Right lobe of liver (tissue), 6 donors: ENCODE results near the gene KCNN2. TPM values are rescaled to one million over a fixed set of nuclear protein-coding genes. Genes with fewer than 3 reads are reported as not detected.

Experiments used
- ATAC-seq, 4 donors: fragments of 200-7000 bp; cut with Tn5 transposase; one replicate each; pipeline ENCODE4 v1.9.1; 2020; ENCODE audit warnings: mild to moderate bottlenecking in 4 of 4, moderate library complexity in 4 of 4
- DNase-seq, 3 donors: peaks; one replicate each; pipeline ENCODE4 v3.0.0-alpha.2; 2020
- H3K27ac ChIP-seq, 3 donors: fragments of 200-600 bp; one replicate each; pipeline ENCODE4 v1.8.0; 2022
- H3K27me3 ChIP-seq, 2 donors: fragments of 200-600 bp; one replicate each; pipeline ENCODE4 v1.8.0; 2022
- H3K36me3 ChIP-seq, 4 donors: fragments of 200-600 bp; sonication (generic) in 1 of 4; one replicate each; pipeline versions ENCODE4 v1.5.1 to v1.8.0; 2017 to 2022; ENCODE audit warnings: control low read depth in 1 of 4
- H3K4me1 ChIP-seq, 4 donors: fragments of 200-600 bp; sonication (generic) in 1 of 4; one replicate each; pipeline versions ENCODE4 v1.5.1 to v1.8.0; 2017 to 2022; ENCODE audit warnings: control low read depth in 1 of 4
- H3K4me3 ChIP-seq, 3 donors: fragments of 200-600 bp; one replicate each; pipeline ENCODE4 v1.8.0; 2022
- H3K9me3 ChIP-seq, 4 donors: fragments of 200-600 bp; sonication (generic) in 1 of 4; one replicate each; pipeline versions ENCODE4 v1.5.1 to v1.8.0; 2017 to 2022; ENCODE audit warnings: control low read depth in 1 of 4
- POLR2A ChIP-seq: fragments of 450-650 bp; IDR thresholded peaks from one replicate; pipeline ENCODE4 v1.6.1; 2017; ENCODE audit warnings: antibody characterized with exemption, mild to moderate bottlenecking
- WGBS: methylation state at CpG from one replicate; pipeline ENCODE4 v1.1.6; 2018; ENCODE audit warnings: low coverage, low lambda C conversion rate; ENCODE audit not compliant: insufficient coverage; ENCODE audit errors: missing lambda C conversion rate; 5-methylcytosine and 5-hydroxymethylcytosine counted together
- intact Hi-C, 2 donors: fragments of 100-400 bp; cut with DNase I; formaldehyde crosslinking; loops; one replicate each; pipeline versions ENCODE4 v1.11.2 to v1.14.1; 2022
- total RNA-seq, 6 experiments: library from RNA; depleted of rRNA in 2 of 6; stranded (reverse); fragments of >200 nt in 2 of 6; fragmentation: NEBNext Ultra II Directional in 3 of 6; extraction: Animal tissue kit (Norgen Biotek cat#: 25700) in 3 of 6; gene quantifications; one replicate each; pipeline versions ENCODE4 v1.1.0 to v1.2.4, GENCODE V29; 2016 to 2023
- TF ChIP-seq, protein P1 (sequence below), 4 donors: fragments of 200-600 bp in 3 of 4; fragments of 450-650 bp in 1 of 4; IDR thresholded peaks; one replicate each; pipeline versions ENCODE4 v1.5.1 to v1.8.0; 2016 to 2022; ENCODE audit warnings: antibody characterized with exemption in 4 of 4, mild to moderate bottlenecking in 2 of 4
- donor health status: DM: no; HTN: yes; CAD: no.
- donor health status: DM: no; HTN: no; CAD: no.
- donor health status: DM: no; HTN: no; CAD: no.
- donor health status: DM: no; HTN: yes; CAD: no.
- donor health status: DM: no; HTN: yes; CAD: no.

KCNN2 gene
- total RNA-seq, 6 experiments from 2014 or later, result 0.60 to 17.4 (median 6.5) TPM

GRCh38 chr5:114390431-114390830, 28.6 kb downstream of the KCNN2 start:
- H3K36me3 ChIP-seq, result no peaks in the 10 kb centered on the region
- no peak for DNase-seq
- no peaks in the 10 kb centered on the region for H3K27me3 ChIP-seq

DNA sequence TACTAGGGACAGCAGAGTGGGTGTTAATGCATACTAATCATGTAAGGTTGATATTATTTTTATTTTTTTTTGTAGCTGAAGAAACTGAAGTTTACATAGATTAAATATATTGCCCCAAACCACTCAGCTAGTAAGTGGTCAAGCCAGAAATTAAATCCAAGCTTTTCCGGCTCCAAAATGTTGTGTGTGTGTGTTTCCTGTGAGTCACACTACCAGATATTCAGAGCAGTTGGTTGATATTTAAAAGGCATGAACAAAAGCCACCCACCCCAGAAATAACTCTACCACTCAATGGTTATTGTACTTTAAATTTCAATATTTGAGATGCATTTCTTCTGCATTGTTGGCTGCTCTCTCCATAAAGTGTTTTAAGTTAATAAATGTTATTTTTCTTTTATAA, 29.5 kb downstream of the KCNN2 start:
- TF ChIP-seq POLR2A, result no peak
- TF ChIP-seq, protein P1, sequence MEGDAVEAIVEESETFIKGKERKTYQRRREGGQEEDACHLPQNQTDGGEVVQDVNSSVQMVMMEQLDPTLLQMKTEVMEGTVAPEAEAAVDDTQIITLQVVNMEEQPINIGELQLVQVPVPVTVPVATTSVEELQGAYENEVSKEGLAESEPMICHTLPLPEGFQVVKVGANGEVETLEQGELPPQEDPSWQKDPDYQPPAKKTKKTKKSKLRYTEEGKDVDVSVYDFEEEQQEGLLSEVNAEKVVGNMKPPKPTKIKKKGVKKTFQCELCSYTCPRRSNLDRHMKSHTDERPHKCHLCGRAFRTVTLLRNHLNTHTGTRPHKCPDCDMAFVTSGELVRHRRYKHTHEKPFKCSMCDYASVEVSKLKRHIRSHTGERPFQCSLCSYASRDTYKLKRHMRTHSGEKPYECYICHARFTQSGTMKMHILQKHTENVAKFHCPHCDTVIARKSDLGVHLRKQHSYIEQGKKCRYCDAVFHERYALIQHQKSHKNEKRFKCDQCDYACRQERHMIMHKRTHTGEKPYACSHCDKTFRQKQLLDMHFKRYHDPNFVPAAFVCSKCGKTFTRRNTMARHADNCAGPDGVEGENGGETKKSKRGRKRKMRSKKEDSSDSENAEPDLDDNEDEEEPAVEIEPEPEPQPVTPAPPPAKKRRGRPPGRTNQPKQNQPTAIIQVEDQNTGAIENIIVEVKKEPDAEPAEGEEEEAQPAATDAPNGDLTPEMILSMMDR (IDR thresholded peaks at IDR 0.05), result no peak
- H3K4me1 ChIP-seq, result peaks cover 0 to 74% (median 27%) of the 10 kb centered on the region in 4 donors
- H3K36me3 ChIP-seq, result no peaks in the 10 kb centered on the region
- ATAC-seq (peak in 1 of 4 donors; percentile 36), DNase-seq (no peak)
- intact Hi-C loops, result no loop called here
- H3K9me3 ChIP-seq, result no peaks in the 10 kb centered on the region
- 25% methylated on average over 1 of the region's 1 CpG for WGBS
- no peaks in the 10 kb centered on the region for H3K27me3 ChIP-seq
- H3K4me3 ChIP-seq, result no peak overlapping the region
- peak overlapping the region in 2 of 3 donors; percentile 56 to 63 for H3K27ac ChIP-seq

More at GRCh38 chr5:114390431-114390830, 28.6 kb downstream of the KCNN2 start:
- 43% methylated on average over 1 of the region's 1 CpG for WGBS
- TF ChIP-seq, protein P1 (IDR thresholded peaks at IDR 0.05), result no peak
- no peak for TF ChIP-seq POLR2A
- peaks cover 0 to 74% (median 27%) of the 10 kb centered on the region in 4 donors for H3K4me1 ChIP-seq
- H3K9me3 ChIP-seq, result no peaks in the 10 kb centered on the region
- peak overlapping the region in 2 of 3 donors; percentile 56 to 65 for H3K27ac ChIP-seq
- H3K4me3 ChIP-seq, result no peak overlapping the region
- ATAC-seq, result peak; percentile 67 to 77 (median 74)
- intact Hi-C loops, result no loop called here

GRCh38 chr5:114393159-114393558, 31.3 kb downstream of the KCNN2 start:
- Histone ChIP-seq H3K9me3 (no peaks in the 10 kb centered on the region), H3K27me3 (no peaks in the 10 kb centered on the region), H3K4me3 (no peak overlapping the region), H3K36me3 (no peaks in the 10 kb centered on the region), H3K4me1 (peaks cover 0 to 65% (median 20%) of the 10 kb centered on the region in 4 donors), H3K27ac (peak overlapping the region in 2 of 3 donors; percentile 56 to 63)
- intact Hi-C loops, result no loop called here
- DNase-seq (no peak), ATAC-seq (peak; percentile 47 to 76 (median 58))
- TF ChIP-seq, protein P1 (IDR thresholded peaks at IDR 0.05), result no peak
- no peak for TF ChIP-seq POLR2A
- WGBS, result 26% methylated on average over 1 of the region's 1 CpG

DNA sequence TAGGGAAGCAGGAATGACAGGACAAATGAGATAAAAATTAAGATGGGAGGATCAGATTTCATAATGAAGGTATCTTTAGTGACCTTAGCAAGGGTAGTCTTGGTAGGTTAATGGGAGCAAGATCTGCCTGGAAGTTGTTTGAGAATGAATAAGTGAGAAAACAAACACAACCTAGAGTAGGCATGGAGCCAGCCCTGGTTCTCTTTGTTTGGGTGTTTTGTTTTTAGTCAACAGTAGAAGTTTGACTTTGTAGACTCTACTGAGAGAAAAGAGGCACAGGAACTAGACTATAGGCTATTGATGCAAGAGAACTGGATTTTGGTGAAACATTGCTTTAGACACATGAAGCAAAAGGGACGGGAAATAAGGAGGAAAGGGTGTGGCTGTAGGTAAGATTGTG, 40.3 kb downstream of the KCNN2 start:
- Histone ChIP-seq H3K4me1 (peaks cover 0 to 5% (median 0%) of the 10 kb centered on the region in 4 donors), H3K36me3 (no peaks in the 10 kb centered on the region), H3K4me3 (no peak overlapping the region), H3K27me3 (no peaks in the 10 kb centered on the region), H3K27ac (no peak overlapping the region), H3K9me3 (no peaks in the 10 kb centered on the region)
- ATAC-seq, result peak in 1 of 4 donors; percentile 68
- no peak for DNase-seq
- 62% methylated on average over 1 of the region's 1 CpG for WGBS
- intact Hi-C loops, result no loop called here
- TF ChIP-seq, protein P1 (IDR thresholded peaks at IDR 0.05), result no peak
- no peak for TF ChIP-seq POLR2A
